ENCODE measurements around the gene ZSCAN2. TPM values are rescaled to one million over a fixed set of nuclear protein-coding genes. Genes with fewer than 3 reads are reported as not detected.

The ZSCAN2 gene
- polyA plus RNA-seq, 3 donors from 2014 or later: 5.8 to 14.7 (median 6.8) TPM

- H3K9me3 Mint-ChIP-seq: no peaks in the 10 kb centered on the region
These were observed 54.1 kb downstream of the ZSCAN2 start for GRCh38 chr15:84654689-84655453.

DNA sequence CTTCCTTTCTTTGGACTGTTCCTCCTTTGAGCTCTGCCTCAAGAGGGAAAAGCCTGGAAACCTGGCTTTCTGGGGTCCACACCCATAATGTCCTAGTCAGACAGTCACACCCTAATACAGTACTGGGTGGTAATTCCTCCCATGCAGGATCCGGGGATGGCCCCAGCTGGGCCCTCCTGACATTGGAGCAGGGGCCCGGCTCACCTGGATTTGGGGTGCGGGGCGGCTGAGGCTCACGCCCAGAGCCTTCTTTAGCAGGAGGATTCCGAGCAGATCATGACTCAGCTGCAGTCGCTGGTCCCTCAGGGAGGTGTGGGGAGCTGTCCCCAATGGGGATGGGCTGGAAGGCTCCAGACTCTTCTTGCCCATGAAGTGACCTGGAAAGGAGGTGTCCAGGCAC lies 56.2 kb downstream of the ZSCAN2 start:
- H3K27ac Mint-ChIP-seq: peak overlapping the region in 1 of 6 donors; percentile 17

More at GRCh38 chr15:84654689-84655453, 54.1 kb downstream of the ZSCAN2 start:
- Mint-ChIP-seq H3K27ac (peak overlapping the region; percentile 62 to 98 (median 94)), H3K4me1 (peaks cover 44 to 69% of the 10 kb centered on the region in 2 donors), H3K4me3 (peak overlapping the region; percentile 98 to 99 (median 99)), H3K36me3 (peaks cover 9 to 10% (median 9%) of the 10 kb centered on the region in 3 donors), H3K27me3 (ENCODE audit: low read depth in 3 of 3) (peaks cover 9 to 18% (median 11%) of the 10 kb centered on the region in 3 donors)
- peak; percentile 54 to 66 (median 64) for DNase-seq

DNA sequence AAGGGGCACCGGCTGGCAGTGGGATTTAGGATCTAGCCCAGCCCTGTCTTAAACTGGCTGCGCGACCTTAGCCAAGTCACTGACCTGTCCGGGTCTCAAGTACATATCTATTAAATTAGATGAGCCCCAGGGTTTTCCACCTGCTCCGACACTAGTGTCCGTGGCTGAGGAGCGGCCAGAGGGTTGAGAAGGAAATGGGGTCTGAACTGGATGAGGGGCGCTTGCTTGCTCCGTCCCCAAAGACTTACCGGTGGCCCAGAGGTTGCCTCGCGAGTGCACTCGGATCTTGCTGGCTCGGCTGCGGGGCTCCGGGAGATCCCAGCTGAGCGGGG lies 56.9 kb downstream of the ZSCAN2 start:
- Mint-ChIP-seq H3K4me3 (peak overlapping the region; percentile 68 to 82 (median 74)), H3K36me3 (no peaks in the 10 kb centered on the region), H3K27ac (peak overlapping the region in 1 of 6 donors; percentile 17), H3K27me3 (ENCODE audit: low read depth in 3 of 3) (peaks cover 9 to 20% (median 11%) of the 10 kb centered on the region in 3 donors), H3K9me3 (no peaks in the 10 kb centered on the region), H3K4me1 (peaks cover 44 to 64% of the 10 kb centered on the region in 2 donors)
- DNase-seq: no peak

More for the DNA sequence above, 56.2 kb downstream of the ZSCAN2 start:
- H3K9me3 Mint-ChIP-seq: no peaks in the 10 kb centered on the region
- H3K27me3 Mint-ChIP-seq (ENCODE audit: low read depth in 3 of 3): peaks cover 9 to 20% (median 11%) of the 10 kb centered on the region in 3 donors
- DNase-seq: no peak
- peak overlapping the region; percentile 68 to 82 (median 74) for H3K4me3 Mint-ChIP-seq
- peaks cover 4 to 5% (median 4%) of the 10 kb centered on the region in 3 donors for H3K36me3 Mint-ChIP-seq
- peaks cover 48 to 71% of the 10 kb centered on the region in 2 donors for H3K4me1 Mint-ChIP-seq

DNA sequence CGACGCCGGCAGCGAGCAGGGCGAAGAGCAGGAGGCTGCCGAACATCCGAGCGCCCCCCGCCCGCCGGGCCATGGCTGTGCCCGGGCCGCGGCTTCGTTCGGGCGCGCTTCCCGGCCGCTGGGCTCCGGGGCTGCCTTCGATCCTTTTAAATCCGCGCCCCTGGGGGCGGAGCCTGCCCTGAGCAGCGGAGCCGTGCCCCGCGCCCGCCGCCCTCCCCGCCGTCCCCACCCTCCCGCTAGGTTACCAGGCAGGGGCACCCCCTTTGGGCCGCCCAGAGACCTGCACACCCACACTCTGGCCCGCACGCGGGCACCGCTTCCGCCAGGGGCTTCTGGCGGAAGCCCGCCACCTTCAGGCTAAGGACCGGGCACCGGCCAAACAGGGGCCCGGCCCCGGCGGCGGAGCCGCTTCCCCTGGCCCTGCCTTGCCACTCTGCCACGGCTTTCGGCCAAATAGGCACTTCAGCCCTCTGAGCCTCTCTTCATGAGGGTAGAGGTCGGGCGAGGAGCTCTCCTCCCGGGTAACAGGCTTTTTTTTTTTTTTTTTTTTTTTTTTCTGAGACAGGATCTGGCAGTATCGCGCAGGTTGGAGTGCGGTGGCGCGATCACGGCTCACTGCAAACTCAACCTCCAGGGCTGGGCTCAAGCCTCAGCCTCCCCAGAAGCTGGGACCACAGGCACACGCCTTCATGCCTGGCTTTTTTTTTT lies 57.4 kb downstream of the ZSCAN2 start, which contains the start of gene NMB:
Gene NMB (minus strand): TSS at position 120 of the 708 bp plus-strand sequence. CDS start 47 bp downstream, at position 73.
- Mint-ChIP-seq H3K4me1 (peaks cover 44 to 64% of the 10 kb centered on the region in 2 donors), H3K27ac (peak within 1 kb of the TSS; percentile 73 to 88 (median 82)), H3K27me3 (ENCODE audit: low read depth in 3 of 3) (peaks cover 9 to 20% (median 11%) of the 10 kb centered on the region in 3 donors), H3K4me3 (peak within 1 kb of the TSS; percentile 81 to 88 (median 83)), H3K9me3 (no peaks in the 10 kb centered on the region), H3K36me3 (no peaks in the 10 kb centered on the region)
- DNase-seq: peak; percentile 86 to 89 (median 88)

DNA sequence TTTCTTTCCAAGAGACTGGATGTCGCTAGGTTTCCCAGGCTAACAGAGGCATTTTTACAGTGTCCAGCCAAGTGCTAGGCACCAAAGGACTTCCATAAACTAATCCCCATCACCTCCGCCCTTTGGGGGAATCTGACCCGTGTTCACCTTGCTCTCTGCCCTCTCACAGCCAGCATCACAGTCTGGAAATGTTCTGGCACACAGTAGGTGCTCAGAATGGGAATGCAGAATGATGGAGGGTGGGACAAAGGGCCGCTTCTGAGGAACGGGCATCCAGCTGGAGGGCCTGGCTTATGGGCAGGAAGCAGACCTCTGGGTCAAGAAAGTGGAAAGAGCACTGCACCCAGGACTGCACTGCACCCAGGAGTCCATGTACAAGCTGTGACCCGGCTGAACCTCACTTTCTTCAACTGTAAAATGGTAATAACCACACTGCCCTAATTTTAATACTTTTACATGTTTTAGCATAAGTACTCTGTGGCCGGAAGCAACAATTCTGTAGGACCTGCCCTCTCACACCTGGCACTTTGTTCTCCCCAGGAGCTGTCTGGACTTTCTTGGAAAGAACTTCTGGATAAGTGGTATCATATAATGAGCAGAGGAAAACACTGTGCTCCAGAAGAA lies 58.1 kb downstream of the ZSCAN2 start:
- Mint-ChIP-seq H3K27me3 (ENCODE audit: low read depth in 3 of 3) (peaks cover 9 to 17% (median 11%) of the 10 kb centered on the region in 3 donors), H3K9me3 (no peaks in the 10 kb centered on the region), H3K36me3 (no peaks in the 10 kb centered on the region), H3K27ac (peak overlapping the region; percentile 73 to 88 (median 82)), H3K4me1 (peaks cover 38 to 57% of the 10 kb centered on the region in 2 donors), H3K4me3 (peak overlapping the region; percentile 81 to 88 (median 83))
- no peak for DNase-seq

GRCh38 chr15:84659904-84660781 lies 59.3 kb downstream of the ZSCAN2 start:
- Mint-ChIP-seq H3K27me3 (ENCODE audit: low read depth in 3 of 3) (peaks cover 4 to 12% (median 5%) of the 10 kb centered on the region in 3 donors), H3K9me3 (no peaks in the 10 kb centered on the region), H3K4me1 (peaks cover 31 to 45% of the 10 kb centered on the region in 2 donors), H3K27ac (peak overlapping the region; percentile 61 to 86 (median 78)), H3K4me3 (peak overlapping the region in 4 of 5 donors; percentile 18 to 88 (median 68)), H3K36me3 (peaks cover 0 to 4% (median 3%) of the 10 kb centered on the region in 3 donors)
- DNase-seq: no peak

- no peak overlapping the region for H3K4me3 Mint-ChIP-seq
- no peak for DNase-seq
- peaks cover 28 to 37% of the 10 kb centered on the region in 2 donors for H3K4me1 Mint-ChIP-seq
- peaks cover 4 to 12% (median 5%) of the 10 kb centered on the region in 3 donors for H3K27me3 Mint-ChIP-seq (ENCODE audit: low read depth in 3 of 3)
- peak overlapping the region in 1 of 6 donors; percentile 24 for H3K27ac Mint-ChIP-seq
- no peaks in the 10 kb centered on the region for H3K9me3 Mint-ChIP-seq
- H3K36me3 Mint-ChIP-seq: peaks cover 0 to 4% (median 4%) of the 10 kb centered on the region in 3 donors
These were observed 60.2 kb downstream of the ZSCAN2 start for GRCh38 chr15:84661001-84661400.

DNA sequence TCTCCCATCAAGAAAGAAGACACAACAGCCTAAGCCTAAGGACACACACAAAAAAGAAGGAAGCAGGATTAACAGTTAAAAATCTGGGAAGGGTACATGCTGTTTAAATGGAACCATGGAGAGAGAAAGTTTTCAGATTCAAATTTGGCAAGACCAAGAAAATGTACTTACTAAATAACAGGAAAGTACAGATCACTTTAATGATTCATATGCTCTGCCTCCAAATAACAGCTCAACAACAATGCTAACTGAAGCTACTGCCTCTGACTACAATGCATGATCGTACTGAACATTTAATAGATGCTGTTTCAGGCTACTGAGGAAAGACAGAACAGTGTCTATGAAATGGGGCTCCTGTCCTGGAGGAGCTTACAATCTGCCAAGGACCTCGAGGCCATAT lies 65.6 kb downstream of the ZSCAN2 start:
- DNase-seq: no peak

GRCh38 chr15:84668221-84668982 lies 67.6 kb downstream of the ZSCAN2 start:
- peaks cover 0 to 5% of the 10 kb centered on the region in 2 donors for H3K4me1 Mint-ChIP-seq
- H3K27ac Mint-ChIP-seq: no peak overlapping the region
- no peaks in the 10 kb centered on the region for H3K9me3 Mint-ChIP-seq
- no peak for DNase-seq
- peaks cover 0 to 2% (median 0%) of the 10 kb centered on the region in 3 donors for H3K27me3 Mint-ChIP-seq (ENCODE audit: low read depth in 3 of 3)
- H3K4me3 Mint-ChIP-seq: no peak overlapping the region
- H3K36me3 Mint-ChIP-seq: peaks cover 10 to 29% (median 16%) of the 10 kb centered on the region in 3 donors

More for the DNA sequence above, 65.6 kb downstream of the ZSCAN2 start:
- Mint-ChIP-seq H3K27me3 (ENCODE audit: low read depth in 3 of 3) (peaks cover 0 to 2% (median 0%) of the 10 kb centered on the region in 3 donors), H3K27ac (peak overlapping the region in 5 of 6 donors; percentile 4 to 81 (median 29)), H3K9me3 (no peaks in the 10 kb centered on the region), H3K4me3 (no peak overlapping the region), H3K4me1 (peaks cover 0 to 1% of the 10 kb centered on the region in 2 donors), H3K36me3 (peaks cover 10 to 24% (median 16%) of the 10 kb centered on the region in 3 donors)

DNA sequence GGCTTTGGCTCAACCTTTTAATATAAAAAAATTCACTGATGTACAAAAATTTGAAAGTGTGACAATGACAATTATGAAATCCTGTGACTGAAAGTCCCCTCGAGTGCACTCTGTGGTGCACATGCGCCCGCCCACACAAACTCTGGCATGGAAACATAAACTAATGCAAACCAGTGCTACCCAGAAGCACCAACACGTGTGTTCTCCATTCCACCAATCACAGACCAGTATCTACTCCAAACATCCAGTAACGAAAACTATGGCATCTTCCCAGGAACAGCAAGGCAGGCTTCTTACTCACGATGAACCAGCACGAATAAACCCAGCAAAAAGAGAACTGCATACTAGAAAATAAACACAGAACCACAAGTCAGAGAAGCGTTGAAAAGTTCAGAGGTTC lies 68.9 kb downstream of the ZSCAN2 start:
- Mint-ChIP-seq H3K4me3 (no peak overlapping the region), H3K27me3 (ENCODE audit: low read depth in 3 of 3) (peaks cover 0 to 3% (median 0%) of the 10 kb centered on the region in 3 donors)

GRCh38 chr15:84671211-84671610 lies 70.4 kb downstream of the ZSCAN2 start:
- H3K36me3 Mint-ChIP-seq: peaks cover 12 to 24% (median 14%) of the 10 kb centered on the region in 3 donors
- peak overlapping the region in 3 of 6 donors; percentile 13 to 37 (median 14) for H3K27ac Mint-ChIP-seq
- peaks cover 0 to 8% of the 10 kb centered on the region in 2 donors for H3K4me1 Mint-ChIP-seq
- no peaks in the 10 kb centered on the region for H3K9me3 Mint-ChIP-seq
- no peak overlapping the region for H3K4me3 Mint-ChIP-seq
- DNase-seq: no peak
- H3K27me3 Mint-ChIP-seq (ENCODE audit: low read depth in 3 of 3): peaks cover 0 to 3% (median 0%) of the 10 kb centered on the region in 3 donors

More for the DNA sequence above, 68.9 kb downstream of the ZSCAN2 start:
- peaks cover 11 to 29% (median 16%) of the 10 kb centered on the region in 3 donors for H3K36me3 Mint-ChIP-seq
- no peaks in the 10 kb centered on the region for H3K9me3 Mint-ChIP-seq
- DNase-seq: no peak
- peak overlapping the region in 3 of 6 donors; percentile 30 to 48 (median 47) for H3K27ac Mint-ChIP-seq
- peaks cover 0 to 6% of the 10 kb centered on the region in 2 donors for H3K4me1 Mint-ChIP-seq
